Measurements from ENCODE around the gene PTER.

The PTER gene

DNA sequence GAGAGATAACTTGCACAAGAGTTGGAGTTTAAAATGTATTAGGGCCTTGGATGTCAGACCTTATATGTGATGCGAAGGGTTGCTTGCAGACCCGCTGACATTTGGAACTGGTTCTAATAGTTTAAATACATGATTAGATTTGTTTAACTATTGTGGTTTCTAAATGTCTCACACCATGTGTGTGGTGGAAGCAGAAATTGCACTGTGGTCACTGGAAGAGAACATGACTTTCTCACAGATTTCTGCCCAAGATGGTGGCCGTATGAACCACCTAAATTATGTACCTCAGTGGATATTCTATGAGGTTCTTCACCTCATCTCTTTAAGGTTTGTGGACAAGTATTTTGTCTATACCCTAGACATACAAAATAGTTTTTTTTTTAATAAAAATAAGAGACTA is 93.0 kb downstream of the PTER start:
- no peak overlapping the region for H3K4me3 ChIP-seq (replicated peaks; ENCODE audit: low read depth, low read length)
- DNase-seq (ENCODE audit: low read depth) = no peak
- TF ChIP-seq, protein P1, sequence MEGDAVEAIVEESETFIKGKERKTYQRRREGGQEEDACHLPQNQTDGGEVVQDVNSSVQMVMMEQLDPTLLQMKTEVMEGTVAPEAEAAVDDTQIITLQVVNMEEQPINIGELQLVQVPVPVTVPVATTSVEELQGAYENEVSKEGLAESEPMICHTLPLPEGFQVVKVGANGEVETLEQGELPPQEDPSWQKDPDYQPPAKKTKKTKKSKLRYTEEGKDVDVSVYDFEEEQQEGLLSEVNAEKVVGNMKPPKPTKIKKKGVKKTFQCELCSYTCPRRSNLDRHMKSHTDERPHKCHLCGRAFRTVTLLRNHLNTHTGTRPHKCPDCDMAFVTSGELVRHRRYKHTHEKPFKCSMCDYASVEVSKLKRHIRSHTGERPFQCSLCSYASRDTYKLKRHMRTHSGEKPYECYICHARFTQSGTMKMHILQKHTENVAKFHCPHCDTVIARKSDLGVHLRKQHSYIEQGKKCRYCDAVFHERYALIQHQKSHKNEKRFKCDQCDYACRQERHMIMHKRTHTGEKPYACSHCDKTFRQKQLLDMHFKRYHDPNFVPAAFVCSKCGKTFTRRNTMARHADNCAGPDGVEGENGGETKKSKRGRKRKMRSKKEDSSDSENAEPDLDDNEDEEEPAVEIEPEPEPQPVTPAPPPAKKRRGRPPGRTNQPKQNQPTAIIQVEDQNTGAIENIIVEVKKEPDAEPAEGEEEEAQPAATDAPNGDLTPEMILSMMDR (IDR thresholded peaks at IDR 0.05; ENCODE audit: low read length, missing control alignments) = no peak

DNA sequence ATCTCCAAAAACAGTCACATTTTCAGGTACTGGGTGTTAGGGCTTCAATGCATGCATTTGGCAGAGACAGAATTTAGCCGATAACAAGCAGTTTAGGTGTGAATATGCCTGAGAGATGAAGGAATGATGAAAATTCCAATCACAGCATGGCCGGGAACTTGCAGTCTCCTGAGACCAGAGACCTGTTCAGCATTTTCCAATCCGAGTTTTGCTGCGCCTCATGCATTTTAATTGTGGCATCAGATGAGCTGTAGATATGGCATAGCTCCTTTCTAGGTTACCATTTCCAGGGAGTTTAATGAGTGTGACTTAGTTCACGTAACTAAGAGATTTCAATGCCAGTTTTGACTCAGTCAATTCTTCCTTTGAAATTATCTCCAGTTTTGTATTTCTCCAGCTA is 99.3 kb downstream of the PTER start:
- TF ChIP-seq, protein P1 (IDR thresholded peaks at IDR 0.05; ENCODE audit: low read length, missing control alignments) = no peak
- DNase-seq (ENCODE audit: low read depth) = no peak
- H3K4me3 ChIP-seq (replicated peaks; ENCODE audit: low read depth, low read length) = no peak overlapping the region

DNA sequence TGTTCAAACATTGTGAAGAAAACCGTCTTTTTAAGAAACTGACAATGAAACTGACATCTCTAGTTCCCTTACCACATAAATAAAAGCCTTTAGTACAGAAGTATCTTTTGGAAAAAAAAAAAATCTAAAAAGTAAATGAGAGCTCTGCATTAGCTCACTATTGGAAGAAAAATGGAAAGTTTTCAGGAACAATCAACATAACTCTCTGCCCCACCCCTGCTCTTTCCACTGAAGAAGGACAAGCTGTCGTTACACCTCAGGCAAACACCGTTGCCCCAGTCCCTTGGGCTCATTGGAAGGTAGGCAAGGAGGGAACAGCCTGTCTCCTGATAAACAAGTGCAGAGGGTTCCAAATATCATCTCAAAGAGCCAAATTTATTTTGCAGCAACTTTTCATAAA is 107.3 kb downstream of the PTER start:
- TF ChIP-seq, protein P1 (IDR thresholded peaks at IDR 0.05; ENCODE audit: low read length, missing control alignments) = no peak
- no peak for DNase-seq (ENCODE audit: low read depth)
- H3K4me3 ChIP-seq (replicated peaks; ENCODE audit: low read depth, low read length) = no peak overlapping the region

DNA sequence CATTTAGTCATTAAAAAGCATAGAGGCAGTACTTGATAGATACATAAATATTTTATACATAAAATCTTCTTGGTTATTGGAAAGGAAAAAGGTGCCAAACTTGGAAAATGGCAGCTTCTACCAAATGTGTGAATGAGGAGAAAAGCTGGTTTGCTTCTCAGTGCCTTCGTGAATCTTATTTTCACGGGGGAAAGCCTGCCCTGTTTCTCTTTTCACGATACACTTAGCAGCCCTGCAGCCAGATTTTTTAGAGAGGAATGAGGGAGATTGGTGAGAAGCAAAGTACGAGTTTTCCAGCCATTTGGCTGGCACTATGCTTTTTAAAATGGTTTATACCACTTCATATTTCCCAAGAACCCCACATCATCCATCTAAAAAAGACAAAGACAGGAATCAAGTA is 107.8 kb downstream of the PTER start:
- no peak overlapping the region for H3K4me3 ChIP-seq (replicated peaks; ENCODE audit: low read depth, low read length)
- TF ChIP-seq, protein P1 (IDR thresholded peaks at IDR 0.05; ENCODE audit: low read length, missing control alignments) = no peak
- DNase-seq (ENCODE audit: low read depth) = no peak

DNA sequence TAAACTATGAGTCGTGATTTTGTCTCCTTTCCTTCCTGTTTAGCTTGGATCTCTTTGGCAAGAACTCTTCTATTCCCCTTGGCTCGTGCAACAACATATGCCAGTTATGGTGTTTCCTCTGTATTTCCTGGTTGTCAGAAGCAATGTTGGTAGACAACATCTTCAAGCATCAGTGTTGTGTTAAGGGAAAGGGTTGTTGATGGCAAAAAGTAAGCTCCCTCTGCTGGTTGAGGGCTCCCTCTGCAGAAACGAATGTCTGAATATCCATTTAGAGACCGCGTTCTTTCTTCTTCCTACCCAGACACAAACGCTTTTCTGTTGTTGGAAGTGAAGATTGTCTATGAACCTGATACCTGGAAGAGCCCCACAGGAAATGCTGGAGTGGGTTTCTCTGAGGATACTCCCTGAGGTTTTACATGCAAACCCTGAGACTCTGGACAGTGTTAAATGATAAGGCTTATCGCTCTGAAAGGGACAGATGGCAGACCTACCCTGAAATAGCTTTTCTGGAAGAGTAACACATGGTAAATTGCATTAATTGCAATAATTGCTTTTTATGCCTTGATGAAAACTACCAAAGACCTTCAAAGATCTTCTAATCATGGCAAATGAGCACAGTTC is 108.4 kb downstream of the PTER start:
- H3K4me3 ChIP-seq (replicated peaks; ENCODE audit: low read depth, low read length) = no peak overlapping the region
- TF ChIP-seq, protein P1 (IDR thresholded peaks at IDR 0.05; ENCODE audit: low read length, missing control alignments) = peak; percentile 87
- DNase-seq (ENCODE audit: low read depth) = peak; percentile 62

DNA sequence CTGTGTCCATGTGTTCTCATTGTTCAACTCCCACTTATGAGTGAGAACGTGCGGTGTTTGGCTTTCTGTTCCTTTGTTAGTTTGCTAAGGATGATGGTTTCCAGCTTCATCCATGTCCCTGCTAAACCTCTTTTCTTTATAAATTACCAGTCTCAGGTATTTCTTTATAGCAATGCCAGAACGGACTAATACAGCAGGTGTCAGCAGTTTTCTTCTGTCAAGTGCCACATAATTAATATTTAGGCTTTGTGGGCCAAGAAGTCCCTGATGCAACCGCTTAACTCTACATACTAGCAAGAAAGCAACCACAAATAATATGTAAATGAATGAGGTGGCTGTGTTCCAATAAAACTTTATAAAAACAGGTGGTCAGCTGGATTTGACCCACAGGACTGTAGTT is 111.2 kb downstream of the PTER start:
- no peak for DNase-seq (ENCODE audit: low read depth)
- no peak overlapping the region for H3K4me3 ChIP-seq (replicated peaks; ENCODE audit: low read depth, low read length)
- TF ChIP-seq, protein P1 (IDR thresholded peaks at IDR 0.05; ENCODE audit: low read length, missing control alignments) = no peak

DNA sequence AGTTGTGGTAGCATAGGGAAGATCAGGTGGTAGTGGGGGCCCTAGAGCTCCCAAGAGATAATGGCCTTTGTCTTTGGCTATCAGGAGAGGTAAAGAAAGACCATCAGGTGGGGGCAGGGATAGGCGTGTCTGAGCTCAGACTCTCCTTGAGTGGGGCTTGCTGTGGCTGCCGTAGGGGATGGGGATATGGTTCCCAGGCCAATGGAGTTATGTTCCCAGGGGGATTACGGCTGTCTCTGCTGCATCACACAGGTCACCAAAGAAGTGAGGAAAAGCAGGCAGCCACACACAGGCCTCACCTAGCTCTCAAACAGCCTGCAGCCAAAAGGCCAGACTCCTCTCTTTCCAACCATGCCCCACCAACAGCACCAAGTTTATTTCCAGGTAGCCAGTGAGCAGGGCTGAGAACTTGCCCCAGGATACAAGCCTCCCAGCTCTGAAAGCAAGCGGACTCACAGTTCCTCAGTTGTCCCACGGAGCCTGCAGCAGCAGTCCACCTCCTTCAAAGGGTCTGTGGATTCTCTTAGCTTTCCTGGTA is 122.5 kb downstream of the PTER start:
- H3K4me3 ChIP-seq (replicated peaks; ENCODE audit: low read depth, low read length) = no peak overlapping the region
- no peak for DNase-seq (ENCODE audit: low read depth)
- TF ChIP-seq, protein P1 (IDR thresholded peaks at IDR 0.05; ENCODE audit: low read length, missing control alignments) = no peak

Measured in fibroblast of pulmonary artery (primary cell).